NCI-H2081 treated with DMSO at 0.1 percent for 48 hours (cell line): ENCODE data around the gene TSPAN9.

ENCODE experiments used
- DNase-seq: peaks from one replicate; lab custom pipeline; 2025; lab: John Stamatoyannopoulos, UW

Gene TSPAN9

GRCh38 chr12:3164454-3165077 is 87.4 kb downstream of the TSPAN9 start:
- DNase-seq: no peak

GRCh38 chr12:3165078-3165980 is 88.2 kb downstream of the TSPAN9 start:
- DNase-seq: no peak

- DNase-seq: no peak
Observed at GRCh38 chr12:3167636-3168035, 90.5 kb downstream of the TSPAN9 start.

GRCh38 chr12:3168223-3169221 is 91.3 kb downstream of the TSPAN9 start:
- DNase-seq: no peak

- DNase-seq: no peak
Observed at GRCh38 chr12:3170423-3171194, 93.4 kb downstream of the TSPAN9 start.

GRCh38 chr12:3171195-3171591 is 94.0 kb downstream of the TSPAN9 start:
- no peak for DNase-seq

GRCh38 chr12:3172124-3173007 is 95.2 kb downstream of the TSPAN9 start:
- DNase-seq: no peak

GRCh38 chr12:3173008-3173553 is 95.9 kb downstream of the TSPAN9 start:
- DNase-seq: no peak

GRCh38 chr12:3173912-3174311 is 96.7 kb downstream of the TSPAN9 start:
- DNase-seq: no peak

- no peak for DNase-seq
Observed at GRCh38 chr12:3175238-3175637, 98.1 kb downstream of the TSPAN9 start.

- no peak for DNase-seq
Observed at GRCh38 chr12:3176754-3177153, 99.6 kb downstream of the TSPAN9 start.

GRCh38 chr12:3177778-3178425 is 100.7 kb downstream of the TSPAN9 start:
- no peak for DNase-seq

GRCh38 chr12:3178671-3179313 is 101.6 kb downstream of the TSPAN9 start:
- no peak for DNase-seq

- no peak for DNase-seq
Observed at GRCh38 chr12:3179731-3180130, 102.6 kb downstream of the TSPAN9 start.

GRCh38 chr12:3182426-3182825 is 105.2 kb downstream of the TSPAN9 start:
- no peak for DNase-seq

- no peak for DNase-seq
Observed at GRCh38 chr12:3184485-3184884, 107.3 kb downstream of the TSPAN9 start.

GRCh38 chr12:3185260-3185870 is 108.2 kb downstream of the TSPAN9 start:
- DNase-seq: no peak

GRCh38 chr12:3186546-3187215 is 109.5 kb downstream of the TSPAN9 start:
- DNase-seq: no peak
